B cell (primary cell): ENCODE data around the gene FBP1. TPM values are rescaled to one million over a fixed set of nuclear protein-coding genes. Genes with fewer than 3 reads are reported as not detected.

Experiments used
- ATAC-seq: fragments of 200-7000 bp; cut with Tn5 transposase; one replicate; pipeline ENCODE4 v1.10.0; 2021; ENCODE audit warnings: low read depth, mild to moderate bottlenecking, moderate number of reproducible peaks, moderate library complexity
- CTCF ChIA-PET: fragments of 350-600 bp; sonication (Branson Sonifier 250); formaldehyde crosslinking; loops from one replicate; lab custom pipeline; 2021; ENCODE audit warnings: antibody characterized with exemption, inconsistent platforms; lab: Charles Lee
- POLR2A ChIA-PET: fragments of 350-600 bp; sonication (Branson Sonifier 250); formaldehyde crosslinking; loops from one replicate; lab custom pipeline; 2021; ENCODE audit warnings: antibody characterized with exemption; lab: Charles Lee
- DNase-seq: peaks from one replicate; pipeline ENCODE4 v3.0.0; 2013
- H2AFZ ChIP-seq: 2 replicates; pipeline ENCODE4 v1.6.1; 2012; ENCODE audit warnings: mild to moderate bottlenecking, low read depth, low read length; ENCODE audit not compliant: insufficient read depth, poor library complexity, severe bottlenecking
- H3K27ac ChIP-seq, 2 donors: 1 replicate in 1 of 2; 2 replicates in 1 of 2; pipeline ENCODE4 v1.5.1; 2012 to 2013; ENCODE audit warnings: low read length in 2 of 2, mild to moderate bottlenecking in 2 of 2, moderate library complexity in 1 of 2
- H3K27me3 ChIP-seq, 4 experiments: fragments of 200-600 bp in 1 of 4; sonication (generic) in 1 of 4; replicated peaks in 1 of 4; 1 replicate in 2 of 4; 2 replicates in 2 of 4; pipeline versions ENCODE4 v1.6.1 to v1.7.0; 2013 to 2016; ENCODE audit warnings: low read length in 3 of 4, mild to moderate bottlenecking in 2 of 4, mixed read lengths in 1 of 4, moderate library complexity in 1 of 4; ENCODE audit not compliant: insufficient read depth in 4 of 4, control insufficient read depth in 3 of 4; ENCODE audit errors: control extremely low read depth in 1 of 4
- H3K36me3 ChIP-seq, 2 experiments: replicated peaks in 1 of 2; 1 replicate in 1 of 2; 2 replicates in 1 of 2; pipeline versions ENCODE4 v1.6.1 to v1.7.1; 2013; ENCODE audit warnings: low read length in 1 of 2; ENCODE audit not compliant: insufficient read depth in 2 of 2, control insufficient read depth in 1 of 2; ENCODE audit errors: control extremely low read depth in 1 of 2, extremely low read depth in 1 of 2
- H3K4me1 ChIP-seq, 2 donors: fragments of 200-600 bp in 1 of 2; sonication (generic) in 1 of 2; 1 replicate in 1 of 2; 2 replicates in 1 of 2; pipeline versions ENCODE4 v1.5.1 to v1.6.1; 2013 to 2017; ENCODE audit warnings: low read length in 2 of 2; ENCODE audit not compliant: control insufficient read depth in 2 of 2, insufficient read depth in 2 of 2
- H3K4me2 ChIP-seq: replicated peaks from 2 replicates; pipeline ENCODE3; 2012; ENCODE audit warnings: mild to moderate bottlenecking, low read depth, low read length; ENCODE audit not compliant: poor library complexity, severe bottlenecking
- H3K4me3 ChIP-seq, 5 experiments: fragments of 200-600 bp in 1 of 5; sonication (generic) in 1 of 5; 1 replicate in 3 of 5; 2 replicates in 2 of 5; pipeline versions ENCODE4 v1.5.1 to v1.7.0; 2011 to 2016; ENCODE audit warnings: low read length in 4 of 5, mild to moderate bottlenecking in 4 of 5, low read depth in 2 of 5, control low read depth in 1 of 5, moderate library complexity in 1 of 5; ENCODE audit not compliant: insufficient read depth in 1 of 5; ENCODE audit errors: control extremely low read depth in 1 of 5, extremely low read depth in 1 of 5
- H3K79me2 ChIP-seq: fragments of 200-600 bp; sonication (generic); one replicate; pipeline ENCODE4 v1.6.0; 2016; ENCODE audit warnings: low read length; ENCODE audit not compliant: control insufficient read depth, insufficient read depth
- H3K9ac ChIP-seq: fragments of 200-600 bp; sonication (generic); 2 replicates; pipeline ENCODE4 v1.6.1; 2017; ENCODE audit warnings: mild to moderate bottlenecking, low read length, moderate library complexity
- H3K9me3 ChIP-seq, 3 donors: one replicate each; pipeline versions ENCODE4 v1.6.1 to v1.7.1; 2013; ENCODE audit warnings: low read length in 2 of 3; ENCODE audit not compliant: control insufficient read depth in 2 of 3, insufficient read depth in 1 of 3; ENCODE audit errors: control extremely low read depth in 1 of 3
- H4K20me1 ChIP-seq: 2 replicates; pipeline ENCODE4 v1.6.0; 2012; ENCODE audit warnings: mild to moderate bottlenecking, low read length; ENCODE audit not compliant: insufficient read depth, control insufficient read depth, poor library complexity, severe bottlenecking
- H3K27ac Mint-ChIP-seq: one replicate; pipeline ENCODE4 v1.8.0; 2021; ENCODE audit warnings: mixed read lengths
- H3K27me3 Mint-ChIP-seq: one replicate; pipeline ENCODE4 v1.8.0; 2021; ENCODE audit warnings: mixed read lengths
- H3K4me1 Mint-ChIP-seq: one replicate; pipeline ENCODE4 v1.8.0; 2021; ENCODE audit warnings: mixed read lengths
- H3K4me3 Mint-ChIP-seq: one replicate; pipeline ENCODE4 v1.8.0; 2021; ENCODE audit warnings: mixed read lengths
- H3K9me3 Mint-ChIP-seq: one replicate; pipeline ENCODE4 v1.8.0; 2022; ENCODE audit warnings: mixed read lengths; ENCODE audit not compliant: insufficient read depth
- CTCF ChIP-seq: fragments of 200-600 bp; IDR thresholded peaks from one replicate; pipeline ENCODE4 v1.8.0; 2022; ENCODE audit warnings: antibody characterized with exemption, mild to moderate bottlenecking
- EZH2 ChIP-seq: IDR thresholded peaks from 2 replicates; pipeline ENCODE4 v1.6.1; 2012; ENCODE audit warnings: borderline replicate concordance, low read depth, mild to moderate bottlenecking, moderate library complexity, low read length; ENCODE audit not compliant: insufficient read depth, poor library complexity, severe bottlenecking
- WGBS: methylation state at CpG from one replicate; pipeline ENCODE4 v1.1.5; 2013; ENCODE audit warnings: missing lambda C conversion rate; ENCODE audit not compliant: insufficient coverage; 5-methylcytosine and 5-hydroxymethylcytosine counted together
- intact Hi-C: fragments of 100-400 bp; cut with micrococcal nuclease; formaldehyde crosslinking; loops from one replicate; pipeline ENCODE4 v1.10.0; 2022
- polyA plus RNA-seq: library from polyadenylated mRNA; depleted of rRNA; stranded (reverse); fragments of >200 nt; gene quantifications from 2 replicates; pipeline ENCODE4 v1.2.3, GENCODE V29; 2012
- total RNA-seq, 2 donors: library from RNA; stranded (reverse); fragments of 120-200 nt in 1 of 2; gene quantifications; 1 replicate in 1 of 2; 2 replicates in 1 of 2; pipeline versions ENCODE4 v1.2.3 to v1.2.4, GENCODE V29; 2013 to 2022

FBP1 gene
- total and polyA plus RNA-seq, 2 donors (not counting 1 experiment from before 2014, with no cell fraction given) = 2.8 TPM

GRCh38 chr9:94563548-94563947 is 75.8 kb downstream of the FBP1 start:
- Histone ChIP-seq H3K79me2 (no peaks in the 10 kb centered on the region), H3K9ac (no peak overlapping the region), H3K27me3 (peaks cover 0 to 2% (median under 1%) of the 10 kb centered on the region in 4 experiments), H3K4me1 (no peaks in the 10 kb centered on the region), H3K27ac (no peak overlapping the region), H3K9me3 (no peaks in the 10 kb centered on the region), H3K4me2 (no peak overlapping the region), H2AFZ (no peak overlapping the region), H3K36me3 (no peaks in the 10 kb centered on the region), H4K20me1 (no peaks in the 10 kb centered on the region), H3K4me3 (no peak overlapping the region)
- H3K27me3 Mint-ChIP-seq = peaks cover 22% of the 10 kb centered on the region
- DNase-seq (no peak), ATAC-seq (no peak)
- H3K4me3 Mint-ChIP-seq = no peak overlapping the region
- H3K9me3 Mint-ChIP-seq = peaks cover 5% of the 10 kb centered on the region
- intact Hi-C loops = no loop called here
- POLR2A ChIA-PET = no interaction called here
- CTCF ChIA-PET = no interaction called here
- WGBS = no CpG with 5 or more reads among the region's 2 CpGs
- H3K4me1 Mint-ChIP-seq = no peaks in the 10 kb centered on the region
- no peak for TF ChIP-seq CTCF
- TF ChIP-seq EZH2 = no peak
- no peak overlapping the region for H3K27ac Mint-ChIP-seq

- H4K20me1 ChIP-seq = no peaks in the 10 kb centered on the region
- peaks cover 0 to 2% (median under 1%) of the 10 kb centered on the region in 4 experiments for H3K27me3 ChIP-seq
- H3K4me1 ChIP-seq = no peaks in the 10 kb centered on the region
- CTCF ChIA-PET = no interaction called here
- H3K9me3 ChIP-seq = no peaks in the 10 kb centered on the region
- no peak for DNase-seq
- H3K4me3 Mint-ChIP-seq = no peak overlapping the region
- H3K36me3 ChIP-seq = no peaks in the 10 kb centered on the region
- peaks cover 5% of the 10 kb centered on the region for H3K9me3 Mint-ChIP-seq
- no peaks in the 10 kb centered on the region for H3K4me1 Mint-ChIP-seq
- no peak for ATAC-seq
- H3K27ac Mint-ChIP-seq = no peak overlapping the region
- WGBS = 85% methylated on average over 2 of the region's 6 CpGs
- POLR2A ChIA-PET = no interaction called here
- TF ChIP-seq CTCF (no peak), EZH2 (no peak)
- no peak overlapping the region for H3K27ac ChIP-seq
- no peak overlapping the region for H3K4me2 ChIP-seq
- intact Hi-C loops = no loop called here
- no peak overlapping the region for H3K9ac ChIP-seq
- peaks cover 22% of the 10 kb centered on the region for H3K27me3 Mint-ChIP-seq
- H3K79me2 ChIP-seq = no peaks in the 10 kb centered on the region
- H2AFZ ChIP-seq = no peak overlapping the region
- no peak overlapping the region for H3K4me3 ChIP-seq
Observed at GRCh38 chr9:94560237-94560636, 79.1 kb downstream of the FBP1 start.
